ENCODE measurements around the gene PIGO. TPM values are rescaled to one million over a fixed set of nuclear protein-coding genes. Genes with fewer than 3 reads are reported as not detected.
A peak's percentile ranks its signal among the peaks of the same experiment; 100 is the strongest.

PIGO gene
- total and polyA plus RNA-seq, 10 of the 15 experiments (the other 5 are each of a cell fraction or from before 2014, with no cell fraction given), result 8.2 to 23.3 (median 18.4) TPM

- no peak for TF ChIP-seq TBL1XR1 (IDR thresholded peaks at IDR 0.05; ENCODE audit: low read depth, low read length)
- TF ChIP-seq BCL3 (IDR thresholded peaks at IDR 0.05; ENCODE audit: borderline replicate concordance, insufficient read depth, low read depth, low read length, poor library complexity, severe bottlenecking), result no peak
- peak; percentile 88 for TF ChIP-seq ZBTB40 (IDR thresholded peaks at IDR 0.05; ENCODE audit: borderline replicate concordance)
- TF ChIP-seq NBN (IDR thresholded peaks at IDR 0.05), result peak; percentile 96
- TF ChIP-seq NR2C2 (IDR thresholded peaks at IDR 0.05; ENCODE audit: borderline replicate concordance, control insufficient read depth, insufficient read length, low read depth), result no peak
- TF ChIP-seq RELA (IDR thresholded peaks at IDR 0.05; ENCODE audit: borderline replicate concordance, partially characterized antibody), result peak; percentile 49
- TF ChIP-seq RAD51 (IDR thresholded peaks at IDR 0.05), result no peak
- TF ChIP-seq LARP7 (IDR thresholded peaks at IDR 0.05), result peak; percentile 79
- TF ChIP-seq ATF7 (IDR thresholded peaks at IDR 0.05; ENCODE audit: low read depth), result peak; percentile 64
- peak; percentile 31; the same call in 1 of the 2 replicates for TF ChIP-seq RFX5 (IDR thresholded peaks at IDR 0.05; ENCODE audit: low read depth, low read length)
- TF ChIP-seq EP300 (IDR thresholded peaks at IDR 0.05; ENCODE audit: borderline replicate concordance in 1 of 2, control insufficient read depth in 1 of 2, low read depth in 2 of 2, low read length in 2 of 2), result no peak
- no peak for TF ChIP-seq ZNF384 (IDR thresholded peaks at IDR 0.05; ENCODE audit: borderline replicate concordance, low read depth, low read length)
- TF ChIP-seq CUX1 (IDR thresholded peaks at IDR 0.05; ENCODE audit: insufficient replicate concordance, low read depth, low read length), result no peak
- TF ChIP-seq SUZ12 (IDR thresholded peaks at IDR 0.05; ENCODE audit: unreplicated experiment), result no peak
- peak; percentile 89 for TF ChIP-seq ELK1 (IDR thresholded peaks at IDR 0.05; ENCODE audit: low read depth, low read length)
- TF ChIP-seq ESRRA (IDR thresholded peaks at IDR 0.05; ENCODE audit: low read length), result no peak; the same call in 1 of the 2 replicates
These were observed at the start of gene PIGO (continued) for GRCh38 chr9:35096035-35096849.
